Activated T-cell treated with anti-CD3 and anti-CD28 coated beads for 24 hours (primary cell): ENCODE measurements around the gene FOXM1.

ENCODE experiments used
- DNase-seq: peaks from one replicate; pipeline ENCODE4 v3.0.0-alpha.2; 2020; ENCODE audit warnings: low read depth

Gene FOXM1, protein sequence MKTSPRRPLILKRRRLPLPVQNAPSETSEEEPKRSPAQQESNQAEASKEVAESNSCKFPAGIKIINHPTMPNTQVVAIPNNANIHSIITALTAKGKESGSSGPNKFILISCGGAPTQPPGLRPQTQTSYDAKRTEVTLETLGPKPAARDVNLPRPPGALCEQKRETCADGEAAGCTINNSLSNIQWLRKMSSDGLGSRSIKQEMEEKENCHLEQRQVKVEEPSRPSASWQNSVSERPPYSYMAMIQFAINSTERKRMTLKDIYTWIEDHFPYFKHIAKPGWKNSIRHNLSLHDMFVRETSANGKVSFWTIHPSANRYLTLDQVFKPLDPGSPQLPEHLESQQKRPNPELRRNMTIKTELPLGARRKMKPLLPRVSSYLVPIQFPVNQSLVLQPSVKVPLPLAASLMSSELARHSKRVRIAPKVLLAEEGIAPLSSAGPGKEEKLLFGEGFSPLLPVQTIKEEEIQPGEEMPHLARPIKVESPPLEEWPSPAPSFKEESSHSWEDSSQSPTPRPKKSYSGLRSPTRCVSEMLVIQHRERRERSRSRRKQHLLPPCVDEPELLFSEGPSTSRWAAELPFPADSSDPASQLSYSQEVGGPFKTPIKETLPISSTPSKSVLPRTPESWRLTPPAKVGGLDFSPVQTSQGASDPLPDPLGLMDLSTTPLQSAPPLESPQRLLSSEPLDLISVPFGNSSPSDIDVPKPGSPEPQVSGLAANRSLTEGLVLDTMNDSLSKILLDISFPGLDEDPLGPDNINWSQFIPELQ

DNA sequence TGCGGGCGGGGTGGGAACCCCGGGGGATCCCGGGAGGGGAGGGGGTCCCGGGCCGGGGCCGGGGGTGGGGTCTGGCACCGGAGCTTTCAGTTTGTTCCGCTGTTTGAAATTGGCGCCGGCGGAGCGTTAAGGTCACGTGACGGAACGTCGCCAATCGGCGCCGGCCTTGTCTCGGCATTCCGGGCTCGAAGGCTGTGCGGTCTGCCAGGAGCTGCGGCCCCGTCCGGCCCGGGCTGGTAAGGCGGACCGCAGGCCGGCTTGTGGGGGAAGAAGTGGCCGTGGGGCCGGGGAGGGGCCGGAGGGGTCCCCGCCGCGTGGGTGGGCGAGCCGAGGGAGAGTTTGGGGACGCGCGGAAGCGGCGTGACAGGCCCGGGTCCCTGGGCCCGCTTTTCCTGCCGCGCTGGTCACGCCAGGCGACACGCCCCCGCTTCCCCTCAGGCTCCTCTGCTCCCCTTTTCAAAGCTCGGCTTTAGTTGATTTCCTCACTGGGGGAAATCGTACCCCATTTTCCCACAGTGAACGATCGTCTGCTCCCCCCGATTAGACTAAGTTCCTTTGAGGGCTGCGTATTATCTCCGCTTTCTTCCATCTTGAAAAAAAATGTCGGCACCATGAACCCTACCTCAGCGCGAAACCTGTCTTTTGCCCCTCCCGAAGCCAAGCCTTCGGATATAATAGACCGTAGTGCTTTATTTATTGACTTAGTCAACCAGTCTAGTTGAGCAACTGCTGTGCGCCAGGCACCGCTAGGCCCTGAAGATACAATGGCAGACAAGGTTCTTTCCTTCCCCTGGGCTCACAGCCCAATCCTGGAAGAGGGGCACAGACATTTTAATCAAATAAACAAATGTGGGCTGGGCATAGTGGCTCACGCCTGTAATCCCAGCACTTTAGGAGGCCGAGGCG lies at the start of gene FOXM1, which contains the start of gene RHNO1:
TSS of gene FOXM1 (minus strand) at position 128 of the 906 bp plus-strand sequence. CDS start 2,696 bp downstream, outside the sequence.
TSS of gene RHNO1 (plus strand) at position 177 of the 906 bp plus-strand sequence. CDS start 8,144 bp downstream, outside the sequence.
- peak; percentile 84 for DNase-seq

DNA sequence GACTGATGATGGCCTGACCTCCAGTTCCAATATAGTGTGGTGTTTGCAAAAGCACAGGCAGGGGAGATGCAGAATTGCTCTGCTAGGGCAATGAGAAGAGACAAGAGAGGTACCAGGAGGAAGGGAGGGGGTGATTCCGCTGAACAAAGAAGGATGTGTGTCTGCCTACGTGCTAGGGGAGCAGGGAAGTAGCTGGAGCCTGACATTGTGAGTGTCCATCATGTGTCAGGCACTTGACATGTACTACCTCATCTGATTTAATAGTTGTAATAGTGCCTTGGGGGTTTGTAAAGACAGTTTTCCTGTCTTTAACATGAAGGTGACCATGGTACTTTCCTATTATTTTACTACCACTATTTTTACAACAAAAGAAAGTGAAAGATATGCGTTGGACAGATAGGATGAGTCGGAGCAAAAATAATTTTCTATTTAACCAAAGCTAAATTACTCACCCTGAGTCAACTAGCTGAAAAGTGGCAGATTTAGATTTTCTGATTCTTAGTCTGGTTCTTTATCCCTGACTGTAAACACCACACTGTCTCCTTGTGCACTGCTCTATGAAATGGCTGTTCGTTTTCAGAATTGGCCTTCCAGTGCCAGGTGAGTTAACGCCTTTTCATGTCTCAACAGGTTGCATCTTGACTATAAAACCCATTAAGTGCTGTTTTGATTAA lies 48.5 kb upstream of the FOXM1 start:
- no peak for DNase-seq

DNA sequence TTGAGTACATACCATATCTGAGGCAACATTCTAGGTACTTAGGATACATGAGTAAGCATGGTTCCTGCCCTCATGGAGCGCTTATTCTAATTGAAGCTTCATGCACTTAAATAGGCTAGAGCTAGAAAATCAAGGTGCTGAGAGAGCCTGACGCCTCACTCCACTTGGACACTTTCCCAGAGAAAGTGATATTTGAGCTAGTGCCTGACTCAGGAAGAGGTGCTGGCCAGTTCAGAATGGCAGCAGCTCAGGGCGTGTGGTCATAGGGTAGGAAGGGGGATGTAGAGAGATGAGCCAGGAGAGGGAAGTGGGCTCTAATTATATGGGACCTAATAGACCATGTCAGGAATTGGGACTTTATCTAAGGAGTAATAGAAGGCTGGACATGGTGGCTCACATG lies 47.0 kb upstream of the FOXM1 start:
- DNase-seq, result no peak

DNA sequence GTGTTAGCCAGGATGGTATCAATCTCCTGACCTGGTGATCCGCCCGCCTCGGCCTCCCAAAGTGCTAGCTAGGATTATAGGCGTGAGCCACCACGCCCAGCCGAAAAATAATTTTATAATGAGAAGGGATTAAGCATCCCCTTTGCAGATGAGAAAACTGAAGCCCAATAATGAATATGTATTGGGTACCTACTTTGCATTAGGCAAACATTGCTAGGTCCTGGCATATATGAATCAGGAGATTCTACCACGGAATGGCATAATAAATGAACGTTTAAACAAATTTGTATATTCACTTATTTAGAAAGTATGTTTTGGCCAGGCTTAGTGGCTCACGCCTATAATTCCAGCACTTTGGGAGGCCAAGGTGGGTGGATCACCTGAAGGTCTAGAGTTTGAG lies 46.1 kb upstream of the FOXM1 start:
- DNase-seq, result no peak

DNA sequence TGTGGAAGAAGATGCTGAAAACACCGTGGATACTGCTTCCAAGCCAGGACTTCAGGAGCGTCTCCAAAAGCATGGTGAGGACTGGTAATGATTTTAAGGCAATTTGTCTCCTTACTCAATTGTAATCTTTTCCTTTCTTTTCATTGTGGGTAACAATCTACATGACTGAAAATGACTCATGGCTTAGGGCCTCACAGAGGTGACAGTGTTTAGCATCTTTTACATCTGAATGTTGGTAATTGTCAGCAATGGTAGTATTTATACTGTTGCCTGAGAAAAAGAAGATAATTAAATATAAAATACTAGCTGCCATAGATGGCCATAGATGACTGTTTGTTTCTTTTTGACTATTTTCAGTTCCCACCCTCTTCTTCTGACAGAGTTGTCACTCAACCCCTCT lies 45.4 kb upstream of the FOXM1 start:
- DNase-seq, result no peak

DNA sequence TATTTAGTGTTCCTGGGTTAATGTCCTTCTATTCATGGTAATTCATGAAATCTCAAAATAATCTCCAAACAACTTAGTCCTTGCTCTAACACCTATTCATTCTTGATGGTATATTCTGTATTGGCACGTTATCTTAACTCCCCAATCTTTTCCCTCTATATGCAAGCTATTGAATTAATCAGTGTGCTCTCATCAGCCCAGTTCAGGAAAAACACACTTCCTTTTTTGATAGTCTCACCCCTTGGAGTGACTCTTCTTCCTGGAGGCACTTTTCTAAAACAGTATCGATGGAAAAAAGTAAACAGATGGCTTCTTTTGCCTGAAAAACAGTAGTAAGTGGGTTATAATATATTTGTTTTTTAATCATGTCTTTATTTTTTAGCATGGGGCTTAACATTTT lies 42.3 kb upstream of the FOXM1 start:
- DNase-seq, result no peak

DNA sequence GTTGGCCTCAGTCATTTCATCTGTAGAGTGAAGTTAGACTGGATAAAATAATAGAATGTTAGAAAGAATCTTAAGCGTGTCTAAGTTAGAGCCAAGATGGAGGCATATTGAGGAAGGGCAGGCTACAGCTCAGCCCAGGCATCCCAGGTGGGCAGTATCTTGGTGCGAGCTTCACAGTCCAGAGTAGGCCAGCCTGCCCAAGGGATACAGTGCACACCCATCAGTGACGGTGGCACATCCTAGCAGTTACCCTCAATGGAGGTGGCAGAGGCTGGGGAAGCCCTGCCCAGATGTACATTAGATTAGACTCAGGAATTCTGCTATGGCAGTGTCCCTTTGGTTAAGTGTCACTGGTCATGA lies 35.2 kb upstream of the FOXM1 start:
- no peak for DNase-seq

DNA sequence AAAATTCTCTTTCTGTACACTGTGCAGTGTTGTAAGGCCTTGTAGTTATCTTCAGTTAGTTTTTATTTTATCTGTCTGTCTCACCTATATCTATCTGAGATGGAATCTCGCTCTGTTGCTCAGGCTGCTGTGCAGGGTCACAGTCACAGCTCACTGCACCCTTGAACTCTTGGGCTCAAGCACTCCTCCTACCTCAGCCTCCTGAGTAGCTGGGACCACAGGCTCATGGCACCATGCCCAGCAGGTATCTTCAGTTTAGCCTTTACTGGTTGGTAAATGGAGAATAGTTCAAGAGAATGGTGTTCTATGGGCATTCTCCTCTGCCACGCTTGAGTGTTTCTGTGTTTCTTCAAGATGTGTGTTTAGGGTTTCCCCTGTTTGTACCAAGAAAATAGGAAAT lies 27.3 kb upstream of the FOXM1 start:
- no peak for DNase-seq

DNA sequence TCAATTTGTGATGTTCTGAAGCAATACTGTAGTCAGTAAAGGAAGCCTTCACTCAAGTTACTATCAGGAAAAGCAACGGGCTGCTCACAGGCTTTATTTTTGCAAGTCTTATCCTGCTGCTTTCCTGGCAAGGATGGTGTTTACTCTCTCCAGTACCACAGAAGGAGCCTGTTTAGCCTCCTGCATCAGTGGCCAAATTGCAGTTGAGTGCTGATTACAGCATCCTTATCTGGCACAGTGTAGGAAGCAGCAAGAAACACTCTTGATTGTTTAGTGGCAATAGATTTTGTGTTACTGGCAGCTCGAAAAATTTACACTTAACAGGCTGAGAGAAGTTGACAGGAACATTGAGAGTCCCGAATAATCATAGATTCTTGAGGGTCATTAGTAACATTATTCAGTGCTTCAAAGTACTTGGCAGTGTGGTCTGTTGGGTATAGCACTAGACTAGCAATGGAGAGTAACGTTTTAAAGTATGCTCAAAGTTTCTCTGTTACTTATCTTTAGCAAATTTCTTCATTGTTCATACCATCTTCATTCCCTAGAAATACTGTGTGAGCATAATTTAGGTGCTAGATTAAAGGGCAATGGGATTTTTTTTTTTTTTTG lies 25.4 kb upstream of the FOXM1 start:
- no peak for DNase-seq

DNA sequence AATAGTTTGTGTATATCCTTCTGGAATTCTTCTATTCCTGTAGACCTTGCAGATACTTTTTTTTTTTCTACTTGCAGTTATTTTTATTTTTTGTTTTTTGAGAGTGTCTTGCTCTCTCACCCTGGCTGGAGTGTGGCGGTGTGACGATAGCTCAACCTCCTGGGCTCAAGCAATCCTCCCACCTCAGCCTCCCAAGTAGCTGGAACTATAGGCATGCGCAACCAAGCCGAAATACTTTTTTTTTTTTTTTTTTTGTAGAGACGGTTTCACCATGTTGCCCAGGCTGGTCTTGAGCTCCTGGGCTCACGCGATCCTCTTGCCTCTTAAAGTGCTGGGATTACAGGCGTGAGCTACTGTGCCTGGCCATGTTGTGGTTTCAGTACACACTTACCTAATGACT lies 23.7 kb upstream of the FOXM1 start:
- no peak for DNase-seq

DNA sequence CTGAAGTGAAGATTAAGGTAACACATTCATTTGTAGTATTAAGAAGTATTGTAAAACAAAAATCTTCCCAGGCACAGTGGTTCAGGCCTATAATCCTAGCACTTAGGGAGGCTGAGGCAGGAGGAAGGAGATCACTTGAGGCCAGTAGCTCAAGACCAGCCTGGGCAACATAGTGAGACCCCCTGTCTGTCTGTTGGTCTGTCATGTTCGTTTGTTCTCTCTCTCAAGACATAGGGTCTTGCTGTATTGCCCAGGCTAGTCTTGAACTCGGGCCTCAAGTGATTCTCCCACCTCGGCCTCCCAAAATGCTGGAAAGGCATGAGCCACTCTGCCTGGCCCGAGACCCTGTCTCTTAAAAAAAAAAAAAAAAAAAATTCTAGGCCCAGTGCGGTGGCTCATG lies 20.4 kb upstream of the FOXM1 start:
- no peak for DNase-seq

DNA sequence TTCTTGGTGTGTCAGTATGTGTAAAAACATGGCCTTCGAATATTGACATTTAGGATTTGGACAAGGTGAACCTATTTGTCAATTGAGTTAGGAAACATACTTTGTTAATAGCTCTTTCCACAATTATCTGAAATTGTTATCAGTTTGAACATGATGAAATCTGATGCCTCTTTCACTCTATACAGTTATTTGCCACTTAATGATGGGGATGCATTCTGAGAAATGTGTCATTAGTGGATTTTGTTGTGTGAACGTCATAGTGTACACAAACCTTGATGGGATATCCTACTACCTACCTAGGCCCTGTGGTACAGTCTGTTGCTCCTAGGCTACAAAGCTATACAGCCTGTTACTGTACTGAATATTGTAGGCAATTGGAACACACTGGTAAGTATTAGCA lies 18.5 kb upstream of the FOXM1 start:
- DNase-seq, result no peak

DNA sequence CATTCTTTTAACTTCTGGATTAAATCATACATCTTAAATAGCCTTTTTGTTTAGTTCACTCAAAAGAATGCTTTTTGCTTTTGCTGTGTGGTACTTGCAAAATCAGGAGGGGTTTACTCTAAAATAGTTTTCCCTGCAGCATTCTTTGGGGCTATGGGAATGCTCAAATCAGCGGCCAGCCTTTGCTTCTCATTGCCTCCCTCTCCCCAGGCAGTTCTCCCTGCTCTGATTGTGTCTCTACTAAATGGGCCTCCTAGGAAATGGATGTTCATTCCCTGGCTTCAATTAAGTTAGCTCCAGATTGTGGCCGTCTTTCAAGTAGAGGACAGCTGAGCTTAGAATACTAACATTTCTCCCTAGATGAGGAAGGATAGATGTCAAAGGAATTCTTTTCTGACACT lies 18.1 kb upstream of the FOXM1 start:
- no peak for DNase-seq

DNA sequence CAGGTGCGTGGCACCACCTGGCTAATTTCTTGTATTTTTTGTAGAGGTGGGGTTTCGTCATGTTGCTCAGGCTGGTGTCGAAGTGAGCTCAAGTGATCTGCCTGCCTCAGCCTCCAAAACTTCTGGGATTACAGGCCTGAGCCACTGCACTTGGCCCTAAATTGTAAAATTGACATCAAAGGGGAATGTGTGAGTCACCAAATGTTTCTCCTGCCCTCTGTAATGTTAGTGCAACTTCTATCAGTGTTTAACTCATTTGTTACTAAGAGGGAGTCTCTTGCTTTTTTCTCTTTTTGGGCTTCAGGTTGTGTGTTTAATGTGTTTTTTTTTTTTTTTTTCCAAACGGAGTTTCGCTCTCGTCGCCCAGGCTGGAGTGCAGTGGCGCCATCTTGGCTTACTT lies 16.0 kb upstream of the FOXM1 start:
- DNase-seq, result no peak

DNA sequence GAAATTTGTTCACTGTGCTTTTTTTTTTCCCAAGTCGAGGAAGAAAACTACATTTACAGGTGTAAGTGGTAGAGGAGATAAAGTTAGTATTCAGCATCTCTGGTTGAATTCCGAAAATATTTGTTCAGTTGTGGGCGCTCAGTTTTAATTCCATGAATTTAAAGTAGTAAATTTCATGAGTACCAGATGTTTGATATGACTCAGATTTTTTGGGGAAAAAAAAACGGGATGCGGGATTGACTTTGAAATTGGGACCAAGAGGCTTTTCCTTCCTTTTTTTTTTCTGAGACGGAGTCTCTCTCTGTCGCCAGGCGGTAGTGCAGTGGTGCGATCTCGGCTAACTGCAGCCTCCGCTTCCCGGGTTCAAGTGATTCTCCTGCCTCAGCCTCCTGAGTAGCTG lies 15.3 kb upstream of the FOXM1 start:
- DNase-seq, result no peak

DNA sequence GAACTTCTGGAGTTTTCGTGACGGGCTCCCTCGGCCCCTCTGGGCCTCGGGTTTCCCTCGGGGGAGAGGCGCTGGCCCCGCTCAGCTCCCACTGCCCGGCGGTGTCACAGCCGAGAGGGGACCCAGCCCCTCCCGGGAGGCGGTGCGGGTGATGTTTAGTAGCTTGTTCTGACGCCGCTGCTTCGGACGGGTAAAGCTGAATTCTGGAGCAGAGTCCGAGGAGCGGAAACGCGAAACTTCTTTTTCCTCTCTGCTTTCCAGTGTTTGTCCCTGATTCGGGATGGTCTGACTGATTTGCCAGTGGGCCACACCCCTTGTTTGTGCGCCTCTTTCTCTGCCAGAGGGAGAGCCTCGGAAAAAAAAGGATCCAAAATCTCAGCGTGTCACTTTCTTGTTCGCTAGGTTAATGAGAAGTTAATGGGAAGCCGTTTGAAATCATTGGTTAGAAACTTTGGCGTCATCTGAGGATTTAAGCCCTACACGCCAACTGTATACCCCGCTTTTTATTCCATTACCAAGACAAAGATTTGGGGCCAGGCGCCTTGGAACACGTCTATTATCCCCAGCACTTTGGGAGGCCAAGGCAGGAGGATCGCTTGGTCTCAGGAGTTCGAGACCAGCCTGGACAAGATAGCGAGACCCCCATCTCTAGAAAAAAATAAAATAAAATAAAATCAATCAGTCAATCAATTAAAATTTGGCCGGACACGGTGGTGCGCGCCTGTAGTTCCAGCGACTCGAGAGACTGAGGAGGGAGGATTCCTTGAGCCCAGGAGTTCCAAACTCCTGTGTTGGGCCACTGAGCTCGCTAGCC lies 14.5 kb upstream of the FOXM1 start:
- DNase-seq, result no peak

DNA sequence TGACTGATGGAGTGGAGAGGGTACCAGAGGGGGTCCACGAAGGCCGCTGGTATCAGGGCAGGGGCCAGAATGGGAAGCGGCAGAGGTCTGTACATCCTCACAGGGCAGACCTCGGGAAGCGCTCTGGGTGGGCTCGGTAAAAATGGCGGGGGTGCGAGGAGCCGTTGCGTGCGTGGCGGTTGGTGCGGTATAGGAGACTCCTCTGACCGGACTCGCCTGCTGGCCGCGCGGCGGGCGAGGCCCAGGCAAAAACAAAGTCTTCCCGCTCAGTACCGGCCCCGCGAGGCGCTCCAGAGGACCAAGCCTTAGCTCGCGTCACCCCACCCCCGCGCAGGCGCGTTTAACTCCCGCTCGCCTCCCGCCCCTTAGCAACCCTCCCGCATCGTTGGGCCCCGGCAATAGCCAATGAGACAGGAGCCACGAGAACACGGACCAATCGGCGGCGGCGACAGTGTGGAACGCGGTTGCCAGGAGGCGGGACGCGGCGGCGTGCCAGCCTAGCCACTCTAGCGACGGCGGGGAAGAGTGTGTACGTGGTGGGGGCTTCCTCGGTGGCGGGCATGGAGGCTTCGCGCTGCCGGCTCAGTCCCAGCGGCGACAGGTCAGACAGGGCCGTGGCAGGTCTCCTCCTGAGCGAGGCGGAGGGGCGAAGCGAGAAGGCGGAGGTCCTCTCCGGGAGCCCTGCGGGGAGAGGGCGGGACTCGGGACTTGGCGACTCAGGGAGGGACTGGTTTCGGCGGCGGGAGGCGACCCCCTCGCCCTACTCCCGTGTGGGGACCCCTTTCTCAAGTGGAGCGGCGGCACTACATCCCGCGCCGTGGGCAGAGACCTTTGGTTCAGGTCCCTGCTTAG lies 13.6 kb upstream of the FOXM1 start, which contains the start of gene TULP3:
TSS of gene TULP3 (plus strand) at position 504 of the 852 bp plus-strand sequence. CDS start at position 561, 57 bp downstream.
- DNase-seq, result peak; percentile 96

DNA sequence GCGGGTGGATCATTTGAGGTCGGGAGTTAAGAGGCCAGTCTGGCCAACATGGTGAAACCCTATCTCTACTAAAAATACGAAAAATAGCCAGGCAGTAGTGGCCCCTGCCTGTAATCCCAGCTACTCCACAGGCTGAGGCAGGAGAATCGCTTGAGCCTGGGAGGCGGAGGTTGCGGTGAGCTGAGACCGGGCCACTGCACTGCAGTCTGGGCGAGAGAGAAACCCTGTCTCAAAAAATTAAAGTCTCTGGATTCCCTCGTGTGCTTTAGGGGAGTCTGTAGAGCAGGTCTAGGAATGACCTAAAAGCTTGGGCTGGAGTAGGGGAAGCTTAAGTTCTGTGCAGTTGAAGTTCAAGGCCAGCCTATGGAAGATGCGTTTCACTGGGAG lies 13.0 kb upstream of the FOXM1 start:
- no peak for DNase-seq

DNA sequence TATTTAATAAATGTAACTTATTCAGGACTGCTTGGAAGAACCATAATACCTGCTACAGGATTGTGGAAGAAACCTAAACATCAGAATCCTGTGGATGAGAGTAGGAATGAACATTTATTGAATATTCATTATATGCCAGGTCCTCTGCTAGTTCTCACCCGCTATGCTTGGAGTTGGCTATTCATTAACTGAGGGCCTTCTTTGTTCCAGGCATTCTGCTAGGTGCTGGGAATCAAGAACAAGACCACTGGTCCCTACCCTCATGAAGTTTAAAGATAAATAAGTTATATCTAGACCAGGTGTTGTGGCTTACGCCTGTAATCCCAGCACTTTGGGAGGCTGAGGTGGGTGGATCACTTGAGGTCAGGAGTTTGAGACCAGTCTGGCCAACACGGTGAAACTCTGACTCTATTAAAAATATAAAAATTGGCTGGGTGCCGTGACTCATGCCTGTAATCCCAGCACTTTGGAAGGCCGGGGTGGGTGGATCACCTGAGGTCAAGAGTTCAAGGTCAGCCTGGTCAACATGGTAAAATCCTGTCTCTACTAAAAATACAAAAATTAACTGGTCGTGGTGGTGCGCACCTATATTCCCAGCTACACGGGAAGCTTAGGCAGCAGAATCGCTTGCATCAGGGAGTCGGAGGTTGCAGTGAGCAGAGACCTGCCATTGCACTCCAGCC lies 9.9 kb upstream of the FOXM1 start:
- no peak for DNase-seq
